HG03135 (cell line): ENCODE measurements around the gene SCML2.
"Not testable (repeated sequence)": the region's sequence is repeated elsewhere in the genome, so short reads cannot be mapped to it uniquely, and the experiment has no call there.

Experiments used
- ATAC-seq: cut with Tn5 transposase; IDR thresholded peaks from one replicate; pipeline ENCODE4 v1.9.1; 2021; ENCODE audit warnings: mild to moderate bottlenecking, moderate library complexity; ENCODE audit not compliant: unreplicated experiment

SCML2 gene

DNA sequence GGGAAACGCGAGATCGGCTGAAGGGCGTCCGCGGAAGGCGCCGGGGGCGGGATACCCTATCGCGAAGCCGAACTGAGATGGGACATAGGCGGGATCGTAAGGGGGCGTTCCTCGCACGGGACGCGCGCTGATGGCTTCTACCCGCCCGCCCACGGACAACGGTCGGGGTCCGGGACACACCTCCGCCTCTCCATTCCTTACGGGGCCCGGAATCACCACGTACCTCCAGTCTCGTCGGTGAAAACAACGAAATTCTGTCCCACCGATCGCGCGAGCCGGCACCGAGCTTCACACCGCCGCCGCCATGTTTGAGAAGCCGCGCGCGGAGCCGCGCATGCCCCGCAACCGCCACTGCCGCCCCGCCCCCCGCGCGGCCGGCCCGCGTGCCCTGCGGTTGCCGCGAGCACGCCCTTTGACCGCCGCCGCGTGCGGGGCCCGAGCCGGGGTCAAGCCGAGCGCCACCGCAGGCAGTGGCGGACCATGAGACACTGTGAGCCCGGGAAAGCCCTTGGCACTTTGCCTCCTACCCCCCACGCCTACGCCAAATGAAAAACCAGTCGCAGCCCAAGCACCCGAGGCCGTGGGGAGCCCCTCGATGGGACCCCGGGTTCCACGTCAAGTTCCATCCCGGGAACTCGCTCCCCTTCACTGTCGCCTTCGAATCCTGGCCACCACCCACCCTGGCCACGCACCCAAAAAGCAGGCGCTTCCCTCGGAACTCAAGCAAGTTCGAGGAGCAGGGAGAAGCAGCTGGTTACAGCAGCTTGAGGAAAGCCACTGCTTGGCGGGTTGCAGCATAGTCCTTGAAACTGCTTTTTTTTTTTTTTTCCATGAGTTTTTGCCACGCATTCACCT lies at the start of gene SCML2:
TSS of gene SCML2 (minus strand) at position 320 of the 855 bp plus-strand sequence. CDS start 20,617 bp downstream, outside the sequence.
- no peak for ATAC-seq

DNA sequence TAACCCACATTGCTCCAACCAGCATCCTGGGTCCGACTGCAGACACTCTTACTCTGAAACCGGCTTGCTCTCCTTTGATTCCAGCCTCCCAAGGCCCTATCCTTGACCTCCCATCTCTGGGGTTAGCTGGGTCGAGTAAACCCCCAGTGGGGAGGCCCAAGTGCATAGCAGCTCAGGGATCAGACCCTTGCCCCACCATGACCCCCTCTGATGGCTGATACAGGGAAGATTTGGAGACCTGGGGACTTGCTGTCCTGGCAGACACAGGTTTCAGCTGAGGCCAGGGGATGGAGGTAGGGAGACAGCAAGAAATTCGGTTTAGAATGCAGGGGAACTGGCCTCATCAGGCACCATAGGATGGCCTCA lies 47.3 kb upstream of the SCML2 start:
- no peak for ATAC-seq

DNA sequence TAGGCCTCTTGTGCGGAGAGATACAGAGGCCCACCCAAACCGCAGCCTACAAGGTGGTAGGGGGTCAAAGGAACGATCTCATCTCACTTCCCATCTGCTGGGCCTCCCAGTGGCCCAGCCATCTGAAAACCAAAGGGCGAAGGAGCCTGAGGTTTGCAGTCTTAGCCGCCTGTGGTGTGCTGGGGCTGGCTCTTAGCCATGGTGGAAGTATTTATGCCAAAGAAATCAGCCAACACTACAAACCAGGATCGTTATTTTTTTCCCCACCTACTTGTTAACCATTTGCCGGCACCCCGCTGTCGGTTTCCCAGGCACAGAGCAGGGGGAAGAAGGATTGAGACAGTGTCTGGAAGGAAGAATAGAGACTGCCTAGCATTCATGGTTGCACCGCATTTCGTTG lies 40.0 kb upstream of the SCML2 start:
- ATAC-seq = no peak

DNA sequence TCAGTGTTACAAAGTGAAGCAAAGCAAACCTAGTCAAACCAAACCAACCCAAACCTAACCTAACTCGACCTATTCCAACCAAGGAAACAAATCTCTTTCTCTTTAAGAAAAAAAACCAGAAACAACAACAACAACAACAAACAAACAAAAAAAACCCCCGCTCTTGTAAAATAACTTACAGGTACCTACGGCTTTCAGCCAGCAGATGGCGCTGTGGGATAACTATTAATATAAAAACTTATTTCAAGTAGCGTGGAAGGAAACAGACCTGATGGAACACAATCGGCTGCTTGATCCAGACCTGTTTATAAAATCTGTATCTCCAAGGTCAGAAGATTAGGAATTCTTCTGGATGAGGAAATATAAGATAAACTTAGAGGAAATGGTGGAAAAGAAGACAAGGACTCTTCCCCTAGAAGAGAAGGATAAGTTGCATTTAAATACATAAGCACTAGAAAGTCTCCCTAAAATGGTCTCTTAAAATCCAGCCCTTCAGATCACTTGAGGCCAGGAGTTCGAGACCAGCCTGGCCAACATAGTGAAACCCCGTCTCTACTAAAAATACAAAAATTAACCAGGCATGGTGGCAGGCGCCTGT lies 36.6 kb upstream of the SCML2 start:
- ATAC-seq = no peak

DNA sequence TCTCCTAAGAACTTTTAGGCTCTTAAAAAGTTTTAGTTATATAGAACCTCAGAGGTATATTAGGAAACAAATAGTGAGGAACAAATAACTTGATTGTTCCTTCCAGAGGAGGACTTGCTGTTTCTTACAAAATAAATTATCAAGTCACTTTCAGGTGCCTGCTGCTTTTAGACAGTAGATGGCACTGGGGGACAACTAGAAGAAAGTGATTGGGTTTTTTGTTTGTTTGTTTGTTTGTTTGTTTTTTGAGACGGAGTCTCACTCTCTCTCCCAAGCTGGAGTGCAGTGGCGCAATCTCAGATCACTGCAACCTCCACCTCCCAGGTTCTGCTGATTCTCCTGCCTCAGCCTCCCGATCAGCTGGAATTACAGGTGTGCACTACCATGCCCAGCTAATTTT lies 35.5 kb upstream of the SCML2 start:
- no peak for ATAC-seq

DNA sequence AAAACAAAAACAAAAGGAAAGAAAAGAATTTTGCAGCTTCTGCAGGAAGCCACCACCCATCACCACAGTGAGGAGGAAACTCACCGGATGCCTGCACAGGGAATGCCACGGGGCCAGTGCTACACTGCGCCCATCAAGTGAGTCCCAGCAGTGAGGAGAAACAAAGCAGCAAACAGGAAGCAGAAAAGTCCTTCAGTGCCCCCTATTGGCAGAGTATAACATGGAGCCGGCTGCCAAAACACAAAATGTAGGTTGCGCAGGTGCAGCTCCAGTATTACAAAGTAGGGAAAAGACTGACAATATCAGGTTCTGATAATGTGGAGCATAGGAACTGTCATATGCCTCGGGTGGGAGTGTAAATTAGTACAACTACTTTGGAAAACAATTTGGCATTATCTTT lies 23.3 kb upstream of the SCML2 start:
- no peak for ATAC-seq

DNA sequence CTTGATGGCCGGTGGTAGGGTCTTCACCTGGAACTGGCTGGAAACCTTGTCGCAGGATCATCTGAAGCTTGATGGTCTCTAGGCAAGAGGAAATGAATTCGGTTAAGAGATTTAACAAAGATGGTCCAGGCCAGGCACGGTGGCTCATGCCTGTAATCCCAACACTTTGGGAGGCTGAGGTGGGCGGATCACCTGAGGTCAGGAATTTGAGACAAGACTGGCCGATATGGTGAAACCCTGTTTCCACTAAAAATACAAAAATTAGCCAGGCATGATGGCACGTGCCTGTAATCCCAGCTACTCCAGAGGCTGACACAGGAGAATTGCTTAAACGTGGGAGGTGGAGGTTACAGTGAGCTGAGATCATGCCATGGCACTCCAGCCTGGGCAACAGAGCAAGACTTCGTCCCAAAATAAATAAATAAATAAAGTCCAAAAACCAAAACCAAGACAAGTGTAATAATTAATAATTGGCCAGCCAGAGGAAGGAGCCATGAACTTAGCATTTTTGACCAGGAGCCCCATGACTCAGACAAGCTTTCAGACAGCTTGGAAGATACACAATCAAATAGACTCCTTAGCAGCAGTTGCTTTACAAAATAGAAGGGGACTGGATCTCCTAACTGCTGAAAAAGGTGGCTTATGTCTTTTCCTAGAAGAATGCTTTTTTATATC lies 20.8 kb upstream of the SCML2 start:
- ATAC-seq = not testable (repeated sequence)

DNA sequence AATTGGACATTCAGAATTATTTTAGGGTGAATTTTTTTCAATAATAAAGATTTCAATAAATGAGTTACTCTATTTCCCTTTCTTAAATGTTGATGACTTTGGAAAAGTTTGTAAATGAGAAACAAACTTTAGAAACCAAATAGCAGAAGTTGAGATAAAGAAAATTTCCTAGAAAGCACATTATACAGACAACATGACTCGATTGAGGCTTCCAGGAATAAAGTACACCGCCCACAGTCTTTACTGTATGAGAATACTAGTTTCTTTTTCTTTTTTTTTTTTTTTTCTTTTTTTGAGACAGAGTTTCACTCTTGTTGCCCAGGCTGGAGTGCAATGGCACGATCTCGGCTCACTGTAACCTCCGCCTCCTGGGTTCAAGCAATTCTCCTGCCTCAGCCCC lies 14.6 kb upstream of the SCML2 start:
- ATAC-seq = not testable (repeated sequence)

DNA sequence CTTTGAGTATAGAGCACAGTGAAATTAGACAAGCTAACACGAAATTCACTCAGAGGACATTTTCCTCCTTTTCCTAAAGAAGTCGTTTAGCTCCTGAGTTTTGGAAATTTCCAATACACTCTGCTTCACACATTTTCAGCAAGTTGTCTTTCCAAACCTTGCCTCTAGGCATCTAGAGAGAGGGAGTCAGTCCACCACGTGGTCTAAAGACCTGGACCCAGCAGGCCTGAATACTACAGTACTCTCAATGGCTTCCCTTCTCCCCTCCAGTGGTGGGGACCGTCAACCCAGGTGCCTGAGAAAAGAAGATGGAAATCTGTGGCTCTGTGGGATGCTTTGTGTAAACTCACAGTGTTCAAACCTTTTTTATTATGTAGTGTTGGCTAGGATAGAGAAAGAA lies 13.9 kb upstream of the SCML2 start:
- ATAC-seq = no peak

DNA sequence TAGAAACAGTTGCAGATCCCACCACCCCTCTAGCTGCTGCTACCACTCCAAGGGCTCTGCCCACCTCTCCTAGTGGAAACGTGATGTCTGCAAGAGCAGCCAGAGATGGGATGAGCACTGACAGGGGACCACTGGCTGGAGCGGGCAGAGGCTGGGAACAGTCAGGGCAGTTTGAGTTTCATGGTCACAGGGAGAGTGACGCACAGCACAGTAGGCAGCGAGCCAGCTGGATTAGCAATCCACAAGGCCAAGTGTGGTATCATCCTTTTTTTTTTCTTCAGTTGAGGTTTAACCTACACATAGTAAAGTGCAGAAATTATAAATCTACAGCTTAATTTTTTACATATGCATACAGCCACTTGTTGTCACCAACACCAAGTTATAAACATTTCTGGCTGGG lies 6.4 kb upstream of the SCML2 start:
- no peak for ATAC-seq

DNA sequence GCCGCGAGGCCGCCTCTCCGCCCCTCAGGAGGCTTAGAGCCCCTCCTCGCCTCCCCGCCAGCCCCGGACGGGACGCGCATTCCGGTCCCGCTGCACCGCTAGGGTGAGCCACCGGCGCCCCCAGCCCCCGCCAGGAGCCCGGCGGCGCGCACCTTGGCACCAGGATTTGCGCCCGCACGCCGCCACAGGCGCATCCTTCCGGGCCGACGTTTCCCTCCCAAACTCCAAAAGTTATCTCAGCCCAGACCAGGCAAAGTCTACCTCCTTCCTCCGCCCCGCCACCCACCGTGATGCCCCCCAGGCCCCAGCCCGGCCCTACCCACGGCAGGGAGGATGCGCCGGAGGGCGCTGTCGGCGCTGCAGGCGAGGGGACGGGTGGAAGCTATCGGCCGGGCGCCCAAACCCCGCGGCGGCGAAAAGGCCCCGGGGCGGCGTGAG lies 538 bp downstream of the SCML2 start:
- no peak for ATAC-seq

DNA sequence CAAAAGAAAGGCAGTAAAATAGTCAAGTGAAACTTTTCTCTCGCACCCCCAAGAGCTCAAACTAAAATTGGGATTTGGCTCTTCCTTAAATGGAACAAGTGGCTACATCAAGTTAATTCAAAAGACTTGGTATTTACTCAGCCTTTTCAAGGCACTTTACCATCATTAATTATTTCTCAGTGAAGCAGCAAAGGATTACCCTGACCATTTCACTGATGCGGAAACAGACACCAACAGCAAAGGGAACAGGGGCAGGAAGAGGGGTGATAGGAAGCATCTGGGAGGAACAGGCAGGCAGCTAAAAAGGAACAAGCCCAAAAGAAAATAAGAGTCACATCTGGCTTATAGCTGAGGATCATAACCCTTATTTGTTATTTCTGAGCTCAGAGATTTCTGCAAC lies 2.7 kb downstream of the SCML2 start:
- ATAC-seq = no peak

DNA sequence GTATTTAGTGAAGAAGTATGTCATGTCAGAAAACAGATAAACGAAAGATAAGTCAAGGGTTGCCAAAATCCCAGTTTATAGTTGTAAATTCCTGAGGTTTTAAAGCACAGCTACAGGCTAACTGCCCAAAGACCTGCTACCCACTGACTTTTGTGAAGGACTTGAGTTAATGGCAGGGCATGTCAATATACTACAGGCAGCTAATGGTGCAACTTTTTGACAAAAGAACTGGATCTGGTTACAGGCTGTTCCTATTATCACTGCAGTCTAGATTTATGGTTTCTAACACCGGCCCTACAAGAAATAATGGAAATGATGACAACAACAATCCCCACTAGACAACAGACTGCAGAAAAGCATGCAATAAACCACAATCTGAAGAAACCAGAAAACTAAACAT lies 6.4 kb downstream of the SCML2 start:
- no peak for ATAC-seq

DNA sequence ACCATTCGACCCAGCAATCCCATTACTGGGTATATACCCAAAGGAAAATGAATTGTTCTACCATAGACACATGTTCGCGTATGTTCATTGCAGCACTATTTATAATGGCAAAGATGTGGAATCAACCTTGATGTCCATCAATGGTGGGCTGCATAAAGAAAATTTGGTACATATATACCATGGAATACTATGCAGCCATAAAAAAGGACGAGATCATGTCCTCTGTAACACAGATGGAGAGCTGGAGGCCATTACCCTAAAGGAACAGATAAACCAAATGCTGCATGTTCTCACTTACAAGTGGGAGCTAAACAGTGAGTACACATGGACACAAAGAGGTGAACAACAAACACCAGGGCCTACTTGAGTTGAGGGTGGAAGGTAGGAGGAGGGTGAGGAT lies 45.1 kb downstream of the SCML2 start:
- no peak for ATAC-seq

DNA sequence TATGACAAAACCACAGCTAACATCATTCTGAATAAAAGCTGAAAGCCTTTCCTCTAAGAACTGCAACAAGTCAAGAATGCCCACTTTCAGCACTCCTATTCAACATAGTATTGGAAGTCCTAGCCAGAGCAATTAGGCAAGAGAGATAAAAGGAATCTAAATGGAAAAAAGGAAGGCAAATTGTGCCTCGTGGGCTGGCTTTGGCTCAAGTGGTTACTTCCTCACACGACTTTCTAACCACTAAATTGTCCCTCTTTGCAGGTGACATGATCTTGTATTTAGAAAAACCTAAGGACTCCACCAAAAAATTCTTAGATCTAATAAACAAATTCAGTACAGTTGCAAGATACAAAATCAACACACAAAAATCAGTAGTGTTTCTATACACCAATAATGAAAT lies 57.2 kb downstream of the SCML2 start:
- ATAC-seq = no peak

DNA sequence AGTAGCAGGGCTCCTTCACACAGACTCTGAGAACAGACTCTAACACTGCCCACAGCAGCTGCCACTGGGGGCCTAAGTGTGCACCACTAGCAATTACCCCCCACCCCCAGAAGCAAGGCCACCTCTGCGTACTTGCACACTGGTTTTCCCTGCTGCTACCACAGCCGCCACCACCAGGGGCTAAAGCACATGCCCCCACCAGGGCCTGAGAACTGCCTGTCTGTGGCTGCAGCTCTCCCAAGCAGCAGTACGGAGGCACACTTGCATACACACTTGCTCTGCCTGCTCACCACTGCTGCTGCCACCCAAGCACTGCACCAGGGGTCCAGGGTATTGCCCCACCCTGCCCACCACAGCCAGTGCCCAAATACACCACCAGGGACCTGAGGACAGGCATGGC lies 59.6 kb downstream of the SCML2 start:
- no peak for ATAC-seq

DNA sequence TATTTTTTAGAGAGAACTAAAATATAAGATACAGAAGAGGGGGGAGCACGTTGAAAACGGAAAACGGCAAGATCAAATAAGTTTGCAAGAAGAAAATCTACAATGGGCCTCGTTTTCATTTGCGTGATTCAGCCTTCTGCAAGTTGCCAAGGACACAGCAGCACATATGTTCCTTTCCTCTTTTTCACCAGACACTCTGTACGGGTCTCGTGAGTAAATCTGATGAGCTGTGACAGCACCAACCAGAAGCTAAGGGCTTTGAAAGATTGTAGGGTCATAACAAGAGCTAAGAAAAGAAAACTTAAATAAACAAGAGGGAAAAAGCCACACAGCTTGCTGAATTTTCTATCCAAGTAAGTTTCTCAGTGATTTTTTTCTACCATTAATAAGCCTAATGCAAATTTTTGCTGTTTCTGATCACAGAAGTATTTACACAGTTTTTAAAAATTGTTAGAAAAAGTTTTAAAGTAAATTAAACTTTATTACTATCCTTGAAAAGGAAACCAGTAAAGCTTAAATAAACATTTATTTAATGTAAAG lies 63.4 kb downstream of the SCML2 start:
- ATAC-seq = no peak

DNA sequence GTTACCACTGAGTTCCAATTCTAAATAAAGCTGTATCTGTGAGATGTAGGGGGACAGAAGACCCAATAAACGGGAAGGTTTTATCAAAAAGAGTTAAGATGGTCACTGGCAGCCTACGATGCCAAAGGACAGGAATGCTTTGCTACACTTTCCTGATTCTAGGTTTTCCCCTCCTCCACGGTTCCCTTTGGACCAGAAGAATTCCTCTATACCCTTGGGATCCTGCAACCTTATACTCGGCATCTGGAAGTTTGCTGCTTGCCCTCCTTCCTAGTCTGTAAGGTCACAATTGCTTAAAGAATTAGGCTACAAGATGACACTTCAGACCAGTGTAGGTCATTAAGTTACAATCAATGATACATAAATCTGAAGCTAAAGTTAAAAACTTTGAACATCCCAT lies 64.3 kb downstream of the SCML2 start:
- no peak for ATAC-seq

DNA sequence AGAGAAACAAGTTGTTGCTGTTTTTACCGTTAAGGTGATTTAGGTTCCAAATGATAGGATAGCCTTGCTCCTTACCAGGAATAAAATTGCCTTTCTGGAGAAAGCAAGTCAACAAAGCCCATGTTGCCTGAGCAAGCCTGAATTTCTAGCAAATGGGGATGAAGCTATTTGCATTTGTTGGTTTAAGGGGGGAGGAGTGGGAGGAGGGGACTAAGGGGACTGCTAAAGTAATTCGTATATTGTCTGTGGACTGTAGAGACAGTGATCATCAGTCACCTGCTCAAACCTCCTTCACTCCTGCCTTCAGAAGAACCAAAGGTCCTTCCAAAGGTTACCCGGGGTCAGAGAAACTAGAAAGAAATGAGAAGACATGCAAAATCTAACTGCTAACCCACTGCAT lies 65.8 kb downstream of the SCML2 start:
- ATAC-seq = no peak

DNA sequence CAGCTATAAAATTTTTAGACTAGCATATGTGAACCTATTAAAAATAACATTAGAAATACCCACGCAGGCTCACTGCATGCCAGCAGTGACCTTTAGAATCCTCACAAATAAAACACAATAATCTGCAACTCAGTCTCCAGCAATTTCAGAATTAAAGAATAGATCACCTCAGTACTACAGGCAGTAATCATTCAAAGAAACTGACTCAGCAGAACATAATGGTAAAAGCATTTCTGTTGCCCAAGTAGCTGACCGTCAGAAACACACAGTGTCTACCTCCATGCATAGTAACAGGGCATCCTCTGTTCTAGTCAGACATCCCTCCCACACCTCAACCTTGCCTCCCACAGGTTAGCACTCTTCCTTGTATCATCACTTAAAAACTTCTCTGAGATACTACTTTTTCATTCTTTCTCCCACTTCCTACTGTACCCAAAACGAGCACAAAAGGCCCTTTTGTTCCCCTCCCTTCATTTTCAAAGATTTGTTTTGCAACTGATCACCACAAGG lies 68.1 kb downstream of the SCML2 start:
- ATAC-seq = no peak

DNA sequence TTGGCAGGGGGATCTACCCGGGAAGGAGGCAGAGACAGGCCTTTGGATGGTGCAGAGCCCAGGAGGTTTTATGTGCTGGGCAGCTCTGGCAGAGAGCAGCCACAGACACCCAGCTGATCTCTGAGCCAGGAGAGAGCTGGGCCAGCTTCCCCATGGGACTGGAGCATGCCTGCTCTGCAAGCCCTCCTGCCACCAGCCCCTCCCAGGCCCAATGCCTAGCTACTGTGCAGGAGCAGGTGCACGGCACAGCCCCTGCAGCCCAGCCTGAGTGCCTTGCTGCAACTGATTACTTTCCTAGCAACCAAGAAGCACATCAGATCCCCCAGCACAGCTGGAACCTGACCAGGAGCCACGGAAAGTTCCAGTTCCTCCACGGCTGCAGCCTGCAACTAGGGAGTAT lies 76.0 kb downstream of the SCML2 start:
- ATAC-seq = no peak

DNA sequence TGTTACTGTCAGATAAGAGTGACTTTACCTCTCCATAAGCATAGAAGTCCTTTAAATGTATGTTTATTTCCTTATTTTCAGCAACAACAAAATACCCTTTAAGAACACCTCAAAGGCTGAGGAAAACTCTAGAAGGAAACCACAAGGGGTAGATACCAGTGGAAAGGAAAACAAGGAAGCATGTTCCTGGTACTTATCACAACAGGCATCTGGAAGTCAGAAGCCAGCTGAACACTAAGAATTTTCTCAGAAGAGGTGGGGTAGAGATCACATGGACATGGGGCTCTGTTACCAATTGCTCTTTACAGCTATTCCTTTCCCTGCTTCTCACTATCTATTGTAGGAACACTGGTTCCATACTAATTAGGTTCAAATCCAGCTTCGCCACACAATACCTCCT lies 82.3 kb downstream of the SCML2 start:
- ATAC-seq = no peak
